ENCODE data around the gene OSBPL8.

DNA sequence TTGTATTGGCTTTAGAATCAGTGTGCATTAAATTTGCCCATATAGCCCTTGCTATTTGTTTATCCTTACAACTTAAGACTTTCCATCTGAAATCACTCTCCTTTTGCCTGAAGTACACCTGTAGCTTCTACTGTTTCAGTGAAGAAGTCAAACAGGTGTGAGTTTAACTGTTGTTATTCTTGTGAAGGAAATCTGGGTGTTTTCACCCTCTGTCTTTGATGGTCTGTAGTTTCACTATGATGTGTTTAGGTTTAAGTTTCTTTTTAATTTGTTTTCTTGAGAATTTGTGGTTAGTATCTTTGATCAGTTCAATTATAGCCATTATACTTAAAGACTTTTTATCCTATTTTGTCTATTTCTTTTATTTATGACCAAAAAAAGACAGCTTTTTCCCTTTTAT lies 142.5 kb downstream of the OSBPL8 start:
- TF ChIP-seq, protein P1, sequence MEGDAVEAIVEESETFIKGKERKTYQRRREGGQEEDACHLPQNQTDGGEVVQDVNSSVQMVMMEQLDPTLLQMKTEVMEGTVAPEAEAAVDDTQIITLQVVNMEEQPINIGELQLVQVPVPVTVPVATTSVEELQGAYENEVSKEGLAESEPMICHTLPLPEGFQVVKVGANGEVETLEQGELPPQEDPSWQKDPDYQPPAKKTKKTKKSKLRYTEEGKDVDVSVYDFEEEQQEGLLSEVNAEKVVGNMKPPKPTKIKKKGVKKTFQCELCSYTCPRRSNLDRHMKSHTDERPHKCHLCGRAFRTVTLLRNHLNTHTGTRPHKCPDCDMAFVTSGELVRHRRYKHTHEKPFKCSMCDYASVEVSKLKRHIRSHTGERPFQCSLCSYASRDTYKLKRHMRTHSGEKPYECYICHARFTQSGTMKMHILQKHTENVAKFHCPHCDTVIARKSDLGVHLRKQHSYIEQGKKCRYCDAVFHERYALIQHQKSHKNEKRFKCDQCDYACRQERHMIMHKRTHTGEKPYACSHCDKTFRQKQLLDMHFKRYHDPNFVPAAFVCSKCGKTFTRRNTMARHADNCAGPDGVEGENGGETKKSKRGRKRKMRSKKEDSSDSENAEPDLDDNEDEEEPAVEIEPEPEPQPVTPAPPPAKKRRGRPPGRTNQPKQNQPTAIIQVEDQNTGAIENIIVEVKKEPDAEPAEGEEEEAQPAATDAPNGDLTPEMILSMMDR (IDR thresholded peaks at IDR 0.05), result no peak
- TF ChIP-seq POLR2A (IDR thresholded peaks at IDR 0.05), result no peak

Data from adrenal gland (tissue), 5 donors.